PFSK-1 (cell line): ENCODE results near the gene GATD1.

ENCODE experiments used
- POLR2AphosphoS5 ChIP-seq: IDR thresholded peaks from 2 replicates; pipeline ENCODE4 v1.6.1; 2012; ENCODE audit warnings: low read depth, mild to moderate bottlenecking, control low read depth, low read length, moderate library complexity
- REST ChIP-seq, 2 experiments: IDR thresholded peaks; 2 replicates each; pipeline versions ENCODE4 v1.6.1 to v1.8.0; 2011 to 2012; ENCODE audit warnings: low read depth in 2 of 2, low read length in 2 of 2, control low read depth in 1 of 2, inconsistent platforms in 1 of 2, mild to moderate bottlenecking in 1 of 2, moderate library complexity in 1 of 2; ENCODE audit not compliant: insufficient read depth in 1 of 2
- SIN3A ChIP-seq: IDR thresholded peaks from 2 replicates; pipeline ENCODE4 v1.6.1; 2012; ENCODE audit warnings: mild to moderate bottlenecking, low read length, moderate library complexity, borderline replicate concordance; ENCODE audit not compliant: insufficient read depth

GRCh38 chr11:802693-803466, 25.6 kb upstream of the GATD1 start:
- TF ChIP-seq REST (IDR thresholded peaks at IDR 0.05; ENCODE audit: insufficient read depth in 1 of 2, low read depth in 2 of 2, low read length in 2 of 2) (no peak), SIN3A (no peak), POLR2AphosphoS5 (no peak)
